Right kidney (tissue), 9 donors: Measurements from ENCODE around the gene BICDL1.
"Not testable (repeated sequence)": the region's sequence is repeated elsewhere in the genome, so short reads cannot be mapped to it uniquely, and the experiment has no call there.

Experiments
- DNase-seq: peaks from one replicate; pipeline ENCODE4 v3.0.0-alpha.2; 2016
- long read RNA-seq, 8 donors: transcript quantifications; one replicate each; lab custom pipeline, GENCODE V29; 2026

The BICDL1 gene, protein sequence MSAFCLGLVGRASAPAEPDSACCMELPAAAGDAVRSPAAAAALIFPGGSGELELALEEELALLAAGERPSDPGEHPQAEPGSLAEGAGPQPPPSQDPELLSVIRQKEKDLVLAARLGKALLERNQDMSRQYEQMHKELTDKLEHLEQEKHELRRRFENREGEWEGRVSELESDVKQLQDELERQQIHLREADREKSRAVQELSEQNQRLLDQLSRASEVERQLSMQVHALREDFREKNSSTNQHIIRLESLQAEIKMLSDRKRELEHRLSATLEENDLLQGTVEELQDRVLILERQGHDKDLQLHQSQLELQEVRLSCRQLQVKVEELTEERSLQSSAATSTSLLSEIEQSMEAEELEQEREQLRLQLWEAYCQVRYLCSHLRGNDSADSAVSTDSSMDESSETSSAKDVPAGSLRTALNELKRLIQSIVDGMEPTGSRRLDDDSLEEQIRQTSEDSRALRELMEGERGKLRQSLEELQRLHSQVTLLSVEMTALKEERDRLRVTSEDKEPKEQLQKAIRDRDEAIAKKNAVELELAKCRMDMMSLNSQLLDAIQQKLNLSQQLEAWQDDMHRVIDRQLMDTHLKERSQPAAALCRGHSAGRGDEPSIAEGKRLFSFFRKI
- long read RNA-seq, donor 1 = 0 reads
- long read RNA-seq, donor 2, partial matches to known transcripts = 0 of 3 reads
- long read RNA-seq, donor 2, other reads (novel, unspliced or antisense) = 0 of 3 reads
- long read RNA-seq, donor 3, partial matches to known transcripts = 20 of 21 reads
- long read RNA-seq, donor 3, other reads (novel, unspliced or antisense) = 0 of 21 reads
- long read RNA-seq, donor 4, partial matches to known transcripts = 0 of 4 reads
- long read RNA-seq, donor 4, other reads (novel, unspliced or antisense) = 0 of 4 reads
- long read RNA-seq, donor 5, partial matches to known transcripts = 0 of 3 reads
- long read RNA-seq, donor 5, other reads (novel, unspliced or antisense) = 0 of 3 reads
- long read RNA-seq, donor 6, partial matches to known transcripts = 0 of 3 reads
- long read RNA-seq, donor 6, other reads (novel, unspliced or antisense) = 0 of 3 reads
- long read RNA-seq, donor 7, transcript BICDL1-201 (9 exons, 3,055 nt) = major isoform, 8 of 40 reads
- long read RNA-seq, donor 7, partial matches to known transcripts = 32 of 40 reads
- long read RNA-seq, donor 7, other reads (novel, unspliced or antisense) = 0 of 40 reads
- long read RNA-seq, donor 8, transcript BICDL1-201 (9 exons, 3,055 nt) = major isoform, 8 of 10 reads
- long read RNA-seq, donor 8, partial matches to known transcripts = 0 of 10 reads
- long read RNA-seq, donor 8, other reads (novel, unspliced or antisense) = 0 of 10 reads

DNA sequence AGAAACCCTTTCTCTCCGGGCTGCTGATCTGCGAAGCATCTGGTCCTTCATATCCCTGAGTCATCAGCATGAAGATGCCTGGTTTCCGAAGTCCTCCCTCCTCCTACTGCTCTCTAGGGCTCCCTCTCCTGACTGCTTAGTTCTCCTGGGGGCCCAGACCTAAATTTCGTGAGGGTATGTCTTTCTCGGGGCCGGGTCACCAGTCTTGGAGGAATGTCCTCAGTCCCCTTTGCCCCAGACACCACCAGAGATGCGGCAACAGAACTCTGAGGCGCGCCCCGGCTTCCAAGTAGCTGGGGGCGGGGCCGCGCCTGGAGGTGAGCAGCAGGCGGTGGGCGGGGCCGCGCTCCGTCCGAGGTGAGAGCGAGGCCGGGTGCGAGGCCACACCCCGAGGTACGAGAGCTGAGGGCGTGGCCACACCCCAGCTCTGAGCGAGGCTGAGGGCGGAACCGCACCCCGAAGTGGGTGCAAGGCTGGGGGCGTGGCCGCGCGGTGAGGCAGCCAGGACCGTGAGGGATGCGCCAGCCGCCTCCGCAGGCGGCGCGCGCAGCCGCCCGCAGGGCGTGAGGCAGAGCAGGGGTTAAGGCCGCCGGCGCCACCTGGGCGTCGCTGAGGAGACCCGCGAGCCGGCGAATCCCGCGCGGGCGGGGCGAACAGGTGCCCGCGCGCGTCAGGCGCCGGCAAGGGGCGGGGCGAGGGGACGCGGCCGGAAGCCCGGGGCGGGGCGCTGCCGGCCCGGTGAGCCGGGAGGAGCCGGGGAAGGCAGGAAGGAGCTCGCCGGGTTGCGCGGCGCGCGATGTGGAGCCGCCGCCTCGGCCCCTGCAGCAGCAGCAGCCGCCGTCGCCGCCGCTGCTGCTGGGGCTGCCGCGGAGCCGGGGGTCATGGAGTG, at the start of gene BICDL1:
Gene BICDL1 (plus strand): TSS at position 765 of the 889 bp plus-strand sequence. CDS start 633 bp downstream, outside the sequence.
- peak; percentile 85 for DNase-seq

DNA sequence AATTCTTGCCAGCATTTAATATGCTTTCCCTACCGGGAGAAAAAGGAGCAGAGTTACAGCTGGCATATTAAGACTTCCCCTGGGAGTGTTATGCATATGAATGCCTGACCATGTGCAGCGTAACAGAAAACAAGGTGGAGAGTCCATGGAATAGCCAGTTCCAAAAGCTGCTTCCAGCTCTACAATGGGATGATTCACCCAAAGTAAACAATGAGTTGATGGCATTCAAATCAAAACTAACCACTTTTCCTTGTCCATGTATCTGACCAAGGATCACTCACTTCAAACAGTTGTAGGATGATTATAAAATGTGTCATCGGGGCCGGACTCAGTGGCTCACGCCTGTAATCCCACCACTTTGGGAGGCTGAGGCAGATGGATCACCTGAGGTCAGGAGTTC, 48.1 kb upstream of the BICDL1 start:
- DNase-seq = no peak

DNA sequence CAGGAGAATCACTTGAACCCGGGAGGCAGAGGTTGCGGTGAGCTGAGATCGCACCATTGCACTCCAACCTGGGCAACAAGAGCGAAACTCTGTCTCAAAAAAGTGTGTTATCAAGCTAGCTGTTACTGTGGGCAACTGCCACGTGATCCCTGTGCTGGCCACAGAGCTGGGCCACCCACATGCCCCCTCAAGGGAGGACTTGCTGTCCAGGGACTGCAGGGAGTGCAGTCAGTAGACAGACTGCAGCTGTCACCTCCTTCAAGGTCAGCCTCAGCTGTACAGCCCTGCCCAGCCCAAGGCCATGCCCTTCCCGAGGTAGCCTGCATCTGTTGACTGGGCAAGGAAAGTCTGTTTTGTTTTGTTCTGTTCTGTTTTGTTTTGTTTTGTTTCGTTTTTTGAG, 46.6 kb upstream of the BICDL1 start:
- DNase-seq = no peak

DNA sequence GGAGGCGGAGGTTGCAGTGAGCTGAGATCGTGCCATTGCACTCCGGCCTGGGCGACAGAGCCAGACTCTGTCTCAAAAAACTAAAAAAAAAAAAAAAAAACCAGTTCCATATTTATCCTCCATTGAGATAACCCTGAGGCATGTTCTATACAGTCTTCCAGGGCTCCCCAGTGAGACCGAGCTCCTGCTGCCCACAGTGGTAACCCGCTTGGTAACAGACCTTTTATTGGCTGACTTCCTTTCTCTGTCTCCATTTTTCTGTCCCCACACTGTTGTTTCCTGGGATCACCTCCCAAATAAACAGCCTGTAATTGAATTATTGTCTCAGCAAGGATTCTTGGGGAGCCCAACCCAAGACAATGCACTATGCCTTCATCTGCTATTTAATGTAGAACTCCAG, 42.8 kb upstream of the BICDL1 start:
- DNase-seq = no peak

DNA sequence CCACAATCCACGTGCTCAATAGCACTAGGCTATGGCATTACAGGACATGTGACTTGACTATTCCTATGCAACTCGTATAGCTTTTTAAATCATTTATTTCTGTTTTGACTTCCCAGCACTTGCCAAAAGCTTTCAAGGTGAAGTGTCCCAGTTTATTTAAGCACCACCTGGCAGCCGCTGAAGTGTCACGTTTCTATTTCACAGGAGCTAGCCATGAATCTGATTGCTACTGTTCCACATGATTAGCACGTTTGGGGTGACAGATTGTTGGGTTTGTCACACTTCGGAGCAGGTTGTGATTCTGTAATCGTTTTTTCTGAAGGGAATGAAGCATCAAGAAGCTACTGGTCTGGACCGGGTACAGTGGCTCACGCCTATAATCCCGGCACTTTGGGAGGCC, 39.9 kb upstream of the BICDL1 start:
- no peak for DNase-seq

DNA sequence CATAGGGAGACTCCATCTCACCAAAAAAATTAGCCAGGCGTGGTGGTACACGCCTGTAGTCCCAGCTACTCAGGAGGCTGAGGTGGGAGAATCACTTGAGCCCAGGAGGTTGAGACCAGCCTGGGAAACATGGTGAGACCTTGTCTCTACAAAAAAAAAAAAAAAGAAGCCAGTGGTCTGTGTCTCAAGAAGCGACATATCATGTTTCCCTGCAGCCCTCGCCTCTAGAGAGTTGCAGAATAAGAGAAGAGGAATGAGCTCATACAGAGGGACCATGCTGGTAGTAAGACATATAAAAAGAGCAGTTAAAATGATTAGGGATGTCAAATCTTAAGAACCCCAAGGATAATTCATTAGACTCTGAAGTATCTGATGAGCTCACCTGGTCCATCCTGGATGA, 39.4 kb upstream of the BICDL1 start:
- no peak for DNase-seq

DNA sequence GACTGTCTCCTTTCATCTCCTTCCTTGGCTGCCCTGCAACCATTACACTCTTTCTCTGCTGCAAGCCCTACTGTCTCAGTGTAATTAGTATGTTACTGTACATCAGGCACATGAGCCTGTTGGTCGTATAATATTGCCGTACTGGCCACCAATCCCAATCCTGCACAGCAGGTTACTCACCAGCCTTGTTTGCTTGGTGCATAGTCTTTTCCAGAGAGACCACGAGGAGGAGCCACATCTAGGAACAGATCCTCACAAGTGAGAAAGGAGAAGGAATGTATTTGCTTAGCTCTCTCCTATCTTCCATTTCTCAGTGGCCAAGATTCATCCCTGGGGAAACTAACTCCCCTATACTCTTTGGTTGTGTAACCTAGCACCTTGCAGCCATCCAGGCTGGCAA, 33.0 kb upstream of the BICDL1 start:
- no peak for DNase-seq

DNA sequence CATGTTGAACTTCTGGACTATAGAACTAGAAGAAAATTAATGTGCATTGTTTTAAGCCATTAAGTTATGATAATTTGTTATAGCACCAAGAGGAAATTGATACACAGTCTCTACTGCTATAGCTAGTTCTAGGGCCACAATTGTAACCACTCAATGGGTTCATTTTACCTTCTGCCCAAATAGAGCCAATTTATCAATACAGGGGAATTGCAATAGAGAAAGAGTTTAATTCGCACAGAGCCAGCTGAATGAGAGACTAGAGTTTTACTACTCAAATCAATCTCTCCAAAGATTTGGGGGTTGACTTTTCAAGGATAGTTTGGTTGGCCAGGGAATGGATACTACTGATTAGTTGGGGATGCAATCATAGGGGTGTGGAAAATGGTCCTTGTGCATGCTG, 31.9 kb upstream of the BICDL1 start:
- no peak for DNase-seq

DNA sequence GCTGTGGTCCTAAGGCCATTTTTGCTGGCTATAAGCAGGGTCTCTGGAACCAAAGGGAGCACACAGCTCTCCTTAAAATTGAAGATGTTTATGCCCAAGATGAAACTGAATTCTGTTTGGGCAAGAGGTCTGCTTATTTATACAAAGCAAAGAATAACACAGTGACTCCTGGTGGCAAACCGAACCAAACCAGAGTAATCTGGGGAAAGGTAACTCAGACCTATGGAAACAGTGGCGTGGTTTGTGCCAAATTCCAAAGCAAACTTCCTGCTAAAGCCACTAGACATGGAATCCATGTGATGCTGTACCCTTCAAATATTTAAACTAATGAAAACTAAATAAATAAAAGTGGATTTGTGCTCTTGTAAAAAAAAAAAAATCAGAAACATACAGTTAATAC, 29.6 kb upstream of the BICDL1 start:
- DNase-seq = no peak

DNA sequence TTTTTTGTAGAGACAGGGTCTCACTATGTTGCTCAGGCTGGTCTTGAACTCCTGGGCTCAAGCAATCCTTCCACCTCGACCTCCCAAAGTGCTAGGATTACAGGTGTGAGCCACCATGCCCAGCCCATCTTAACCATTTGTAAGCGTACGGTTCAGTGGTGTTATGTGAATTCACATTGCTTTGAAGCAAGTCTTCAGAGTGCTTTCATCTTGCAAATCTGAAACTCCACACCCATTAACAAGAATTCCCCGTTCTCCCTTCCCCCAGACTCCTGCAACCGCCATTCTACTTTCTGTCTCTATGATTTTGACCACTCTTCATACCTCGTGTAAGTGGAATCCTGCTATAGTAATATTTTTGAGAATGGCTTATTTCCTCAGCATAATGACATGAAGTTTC, 24.9 kb upstream of the BICDL1 start:
- no peak for DNase-seq

DNA sequence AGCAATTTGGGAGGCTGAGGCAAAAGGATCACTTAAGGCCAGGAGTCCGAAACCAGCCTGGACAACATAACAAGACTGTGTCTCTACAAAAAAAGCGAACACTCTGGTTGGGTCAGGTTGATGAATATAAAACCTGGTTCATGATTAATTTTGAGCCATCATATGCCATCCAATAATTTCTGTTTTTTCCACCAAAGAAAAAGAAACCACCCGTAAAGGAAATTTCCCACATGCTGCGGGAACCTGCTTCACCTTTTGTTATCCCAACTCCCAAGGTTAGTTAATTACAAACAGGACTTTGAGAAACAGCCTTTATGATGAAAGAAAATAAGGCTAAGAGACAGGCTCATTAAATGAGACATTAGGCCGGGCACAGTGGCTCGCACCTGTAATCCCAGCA, 24.1 kb upstream of the BICDL1 start:
- DNase-seq = no peak

DNA sequence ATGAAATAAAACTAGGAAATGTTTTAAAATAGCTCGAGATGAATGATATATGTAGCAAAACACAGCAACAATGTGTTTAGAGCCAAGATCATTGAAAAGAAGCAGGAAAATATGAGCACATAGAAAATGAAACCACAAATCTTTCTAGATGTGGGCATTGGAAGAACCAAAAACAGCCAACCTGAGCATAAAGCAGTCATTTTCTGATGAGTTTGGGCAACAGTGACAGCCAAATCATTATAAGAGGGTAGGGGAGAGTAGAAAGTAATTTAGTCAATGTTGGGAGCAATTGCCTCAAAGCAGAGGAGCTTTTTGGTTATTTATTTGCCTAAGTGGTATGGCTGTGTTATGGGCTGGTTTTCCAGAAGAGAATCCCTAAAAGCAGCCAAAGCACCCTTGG, 8.8 kb upstream of the BICDL1 start:
- DNase-seq = no peak

DNA sequence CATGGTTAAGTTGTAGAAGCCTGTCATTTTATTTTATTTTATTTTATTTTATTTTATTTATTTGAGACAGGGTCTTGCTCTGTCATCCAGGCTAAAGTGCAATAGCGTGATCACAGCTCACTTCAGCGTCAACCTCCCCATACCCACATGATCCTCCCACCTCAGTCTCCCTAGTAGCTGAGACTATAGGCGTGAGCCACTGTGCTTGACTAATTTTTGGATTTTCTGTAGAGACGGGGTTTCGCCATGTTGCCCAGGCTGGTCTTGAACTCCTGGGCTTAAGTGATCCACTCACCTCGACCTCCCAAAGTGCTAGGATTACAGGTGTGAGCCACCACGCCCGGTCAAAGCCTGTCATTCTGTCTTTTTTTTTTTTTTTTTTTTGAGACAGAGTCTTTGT, 8.3 kb upstream of the BICDL1 start:
- DNase-seq = not testable (repeated sequence)

DNA sequence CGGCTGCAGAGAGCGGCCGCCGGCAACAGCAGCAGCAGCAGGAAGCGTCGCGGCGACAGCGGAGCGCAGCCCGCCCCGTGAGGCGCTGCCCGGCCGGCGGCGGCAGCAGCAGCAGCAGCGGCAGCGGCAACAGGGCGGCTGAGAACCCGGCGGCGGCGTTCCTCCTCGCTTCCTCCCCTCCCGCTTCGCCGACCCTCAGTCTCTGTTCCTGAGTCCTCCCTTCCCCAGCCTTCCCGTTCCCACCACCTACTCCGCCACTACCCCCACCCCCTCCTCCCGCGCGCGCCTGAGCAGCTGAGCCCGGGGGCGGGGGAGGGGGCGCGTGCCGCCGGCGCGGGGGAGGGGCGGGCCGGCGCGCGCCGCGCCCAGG, 310 bp downstream of the BICDL1 start:
- DNase-seq = peak; percentile 91

DNA sequence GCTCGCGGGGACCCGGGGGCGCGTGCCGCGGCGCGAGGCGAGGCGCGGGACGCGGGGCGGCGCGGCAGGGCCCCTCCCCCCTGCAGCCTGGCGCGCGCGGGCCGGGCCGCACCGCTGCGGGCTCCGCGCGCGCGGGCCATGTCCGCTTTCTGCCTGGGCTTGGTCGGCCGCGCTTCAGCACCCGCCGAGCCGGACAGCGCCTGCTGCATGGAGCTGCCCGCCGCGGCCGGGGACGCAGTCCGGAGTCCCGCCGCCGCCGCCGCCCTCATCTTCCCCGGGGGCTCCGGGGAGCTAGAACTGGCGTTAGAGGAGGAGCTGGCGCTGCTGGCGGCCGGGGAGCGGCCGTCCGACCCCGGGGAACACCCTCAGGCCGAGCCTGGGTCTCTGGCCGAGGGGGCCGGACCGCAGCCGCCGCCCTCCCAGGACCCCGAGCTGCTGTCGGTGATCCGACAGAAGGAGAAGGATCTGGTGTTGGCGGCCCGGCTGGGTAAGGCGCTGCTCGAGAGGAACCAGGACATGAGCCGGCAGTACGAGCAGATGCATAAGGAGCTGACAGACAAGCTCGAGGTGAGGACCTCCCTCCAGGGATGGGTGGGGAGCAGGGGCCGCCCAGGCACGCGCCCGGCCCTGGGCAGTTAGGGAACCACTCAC, 820 bp downstream of the BICDL1 start:
- peak; percentile 80 for DNase-seq

DNA sequence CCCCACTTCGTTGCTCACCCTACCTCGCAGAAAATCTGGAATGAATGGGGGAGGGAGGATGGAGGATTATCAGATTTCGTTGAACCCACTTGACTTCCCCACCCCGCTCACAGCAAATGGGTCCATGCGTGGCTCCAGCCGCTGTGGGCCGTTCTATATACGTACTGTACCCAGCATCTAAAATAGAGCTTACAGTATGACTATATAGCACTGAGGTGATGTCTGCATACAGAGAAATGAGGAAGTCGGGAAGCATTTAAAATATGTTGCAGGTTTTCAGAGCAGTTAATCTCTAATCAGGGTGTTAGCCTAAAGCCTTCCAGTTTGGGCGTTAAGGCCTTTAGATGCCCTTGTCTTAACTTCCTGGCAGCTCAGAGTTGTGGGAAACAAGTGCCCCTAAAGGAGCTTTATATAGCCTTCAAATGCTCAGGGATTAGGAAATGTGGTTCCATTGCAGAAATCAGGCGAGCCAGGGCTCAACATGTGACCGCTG, 1.4 kb downstream of the BICDL1 start:
- DNase-seq = no peak

DNA sequence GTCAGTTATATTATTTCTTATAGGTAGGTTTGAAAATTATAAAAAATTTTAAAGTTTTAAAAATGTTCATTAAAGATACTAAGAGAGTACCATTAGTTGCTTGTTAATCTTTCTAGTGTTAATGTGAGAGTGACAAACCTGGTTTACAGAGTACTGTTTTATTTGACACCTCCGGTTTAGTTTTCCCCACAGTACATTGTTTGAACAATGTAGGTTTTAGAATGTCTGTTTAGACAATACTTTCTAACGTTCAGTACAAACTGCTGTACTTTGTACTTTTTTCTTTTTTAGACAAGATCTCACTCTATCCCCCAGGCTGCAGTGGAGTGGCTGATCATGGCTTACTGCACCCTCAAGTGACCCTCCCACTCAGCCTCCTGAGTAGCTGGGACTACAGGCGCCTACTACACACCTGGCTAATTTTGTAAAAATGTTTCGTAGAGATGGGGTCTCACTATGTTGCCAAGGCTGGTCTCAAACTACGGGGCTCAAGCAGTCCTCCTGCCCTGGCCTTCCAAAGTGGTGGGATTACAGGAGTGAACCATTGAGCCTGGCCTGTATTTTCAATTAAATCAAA, 3.2 kb downstream of the BICDL1 start:
- DNase-seq = no peak

DNA sequence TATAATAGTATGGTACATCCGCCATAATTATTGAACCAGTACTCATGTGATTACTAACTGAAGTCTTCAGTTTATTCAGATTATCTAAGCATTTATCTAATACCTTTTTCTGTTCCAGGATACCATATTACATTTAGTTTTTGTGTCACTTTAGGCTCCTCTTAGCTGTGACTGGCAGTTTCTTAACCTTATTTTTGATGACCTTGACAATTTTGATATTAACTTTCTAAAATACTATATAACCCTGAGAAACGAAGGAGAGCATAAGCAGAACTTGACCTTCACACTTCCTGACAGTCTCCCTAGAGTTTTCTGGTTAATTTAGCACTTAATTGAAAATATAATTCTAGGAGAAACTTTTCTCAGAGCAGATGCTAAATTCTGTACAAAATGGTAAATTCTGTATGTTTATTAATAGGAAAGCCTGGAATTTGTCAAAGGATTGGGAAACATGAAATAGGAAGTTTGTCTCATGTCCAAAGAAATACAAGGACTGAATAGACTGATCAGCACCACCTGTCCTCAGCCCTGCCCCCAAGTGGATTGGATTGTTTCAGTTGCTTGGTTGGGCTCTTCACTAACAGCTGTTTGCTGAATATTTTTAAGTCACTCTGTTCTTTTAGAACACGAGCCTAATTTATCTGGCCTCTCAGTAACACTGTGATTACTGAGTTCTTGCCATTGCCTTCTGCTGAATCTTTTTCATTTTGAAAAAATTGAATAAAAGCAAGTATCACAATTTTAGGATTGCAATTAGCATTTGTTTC, 6.0 kb downstream of the BICDL1 start:
- no peak for DNase-seq

DNA sequence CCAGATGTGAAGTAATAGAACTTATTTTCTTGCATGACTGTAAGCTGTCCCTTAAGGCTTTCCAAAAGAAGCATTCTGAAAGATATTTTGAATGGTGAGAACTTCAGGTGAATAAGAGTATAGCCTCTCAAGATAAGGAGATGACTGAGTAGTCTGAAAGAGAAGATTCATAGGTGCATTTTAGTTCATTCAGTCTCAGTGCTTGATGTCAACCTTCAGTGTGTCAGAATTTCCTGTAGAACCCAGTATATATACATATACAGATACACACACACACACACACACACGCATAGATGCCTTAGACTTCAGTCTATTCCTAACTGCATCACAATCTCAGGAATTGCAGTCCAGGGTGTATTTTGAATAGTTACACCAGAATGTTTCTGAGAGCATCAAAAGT, 7.4 kb downstream of the BICDL1 start:
- DNase-seq = no peak
